Measurements from ENCODE around the gene CCDC33.

The CCDC33 gene

GRCh38 chr15:74311734-74312444, 75.8 kb downstream of the CCDC33 start:
- no peak for DNase-seq (ENCODE audit: low read depth, low spot score)

GRCh38 chr15:74312445-74313007, 76.4 kb downstream of the CCDC33 start:
- no peak for DNase-seq (ENCODE audit: low read depth, low spot score)

GRCh38 chr15:74313889-74314288, 77.8 kb downstream of the CCDC33 start:
- no peak for DNase-seq (ENCODE audit: low read depth, low spot score)

GRCh38 chr15:74314795-74315438, 78.8 kb downstream of the CCDC33 start:
- peak; percentile 94 for DNase-seq (ENCODE audit: low read depth, low spot score)

- DNase-seq (ENCODE audit: low read depth, low spot score): peak; percentile 29
Measured at GRCh38 chr15:74315626-74316025, 79.5 kb downstream of the CCDC33 start.

GRCh38 chr15:74316141-74316540, 80.0 kb downstream of the CCDC33 start:
- peak; percentile 63 for DNase-seq (ENCODE audit: low read depth, low spot score)

GRCh38 chr15:74317820-74318375, 81.8 kb downstream of the CCDC33 start:
- DNase-seq (ENCODE audit: low read depth, low spot score): peak; percentile 94

GRCh38 chr15:74318376-74319137, 82.4 kb downstream of the CCDC33 start:
- DNase-seq (ENCODE audit: low read depth, low spot score): peak; percentile 55

- no peak for DNase-seq (ENCODE audit: low read depth, low spot score)
Measured at GRCh38 chr15:74319138-74319460, 83.0 kb downstream of the CCDC33 start.

GRCh38 chr15:74319596-74320351, 83.6 kb downstream of the CCDC33 start:
- DNase-seq (ENCODE audit: low read depth, low spot score): peak; percentile 66

- peak; percentile 70 for DNase-seq (ENCODE audit: low read depth, low spot score)
Measured at GRCh38 chr15:74320352-74321247, 84.5 kb downstream of the CCDC33 start.

- DNase-seq (ENCODE audit: low read depth, low spot score): peak; percentile 84
Measured at GRCh38 chr15:74322558-74323180, 86.5 kb downstream of the CCDC33 start.

GRCh38 chr15:74324714-74325113, 88.6 kb downstream of the CCDC33 start:
- DNase-seq (ENCODE audit: low read depth, low spot score): no peak

- DNase-seq (ENCODE audit: low read depth, low spot score): no peak
Measured at GRCh38 chr15:74326746-74327145, 90.6 kb downstream of the CCDC33 start.

GRCh38 chr15:74327756-74328155, 91.6 kb downstream of the CCDC33 start:
- DNase-seq (ENCODE audit: low read depth, low spot score): peak; percentile 15

GRCh38 chr15:74328331-74329056, 92.4 kb downstream of the CCDC33 start:
- DNase-seq (ENCODE audit: low read depth, low spot score): no peak

- no peak for DNase-seq (ENCODE audit: low read depth, low spot score)
Measured at GRCh38 chr15:74330861-74331408, 94.8 kb downstream of the CCDC33 start.

GRCh38 chr15:74332011-74332410, 95.9 kb downstream of the CCDC33 start:
- no peak for DNase-seq (ENCODE audit: low read depth, low spot score)

GRCh38 chr15:74332611-74333010, 96.5 kb downstream of the CCDC33 start:
- no peak for DNase-seq (ENCODE audit: low read depth, low spot score)

Measured in astrocyte of the hippocampus (primary cell).